ENCODE data around the gene CRTC1.
A peak's percentile ranks its signal among the peaks of the same experiment; 100 is the strongest.

Gene CRTC1

GRCh38 chr19:18651733-18652132 is 31.7 kb upstream of the CRTC1 start:
- DNase-seq = no peak

DNA sequence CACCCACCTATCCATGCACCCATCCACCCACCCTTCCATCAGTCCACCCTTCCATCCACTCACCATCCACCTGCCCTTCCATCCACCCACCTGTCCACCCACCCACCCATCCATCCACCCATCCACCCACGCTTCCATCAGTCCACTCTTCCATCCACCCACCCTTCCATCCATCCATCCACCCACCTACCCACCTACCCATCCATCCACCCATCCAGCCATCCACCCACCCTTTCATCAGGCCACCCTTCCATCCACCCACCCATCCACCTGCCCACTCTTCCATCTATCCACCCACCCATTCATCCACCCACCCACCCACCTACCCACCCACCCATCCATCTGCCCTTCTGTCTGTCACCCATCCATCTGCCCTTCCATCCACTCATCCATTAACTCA is 29.6 kb upstream of the CRTC1 start:
- no peak for DNase-seq

GRCh38 chr19:18654469-18654868 is 29.0 kb upstream of the CRTC1 start:
- DNase-seq = no peak

GRCh38 chr19:18655173-18655844 is 28.2 kb upstream of the CRTC1 start:
- no peak for DNase-seq

GRCh38 chr19:18656337-18657086 is 27.0 kb upstream of the CRTC1 start:
- DNase-seq = no peak

DNA sequence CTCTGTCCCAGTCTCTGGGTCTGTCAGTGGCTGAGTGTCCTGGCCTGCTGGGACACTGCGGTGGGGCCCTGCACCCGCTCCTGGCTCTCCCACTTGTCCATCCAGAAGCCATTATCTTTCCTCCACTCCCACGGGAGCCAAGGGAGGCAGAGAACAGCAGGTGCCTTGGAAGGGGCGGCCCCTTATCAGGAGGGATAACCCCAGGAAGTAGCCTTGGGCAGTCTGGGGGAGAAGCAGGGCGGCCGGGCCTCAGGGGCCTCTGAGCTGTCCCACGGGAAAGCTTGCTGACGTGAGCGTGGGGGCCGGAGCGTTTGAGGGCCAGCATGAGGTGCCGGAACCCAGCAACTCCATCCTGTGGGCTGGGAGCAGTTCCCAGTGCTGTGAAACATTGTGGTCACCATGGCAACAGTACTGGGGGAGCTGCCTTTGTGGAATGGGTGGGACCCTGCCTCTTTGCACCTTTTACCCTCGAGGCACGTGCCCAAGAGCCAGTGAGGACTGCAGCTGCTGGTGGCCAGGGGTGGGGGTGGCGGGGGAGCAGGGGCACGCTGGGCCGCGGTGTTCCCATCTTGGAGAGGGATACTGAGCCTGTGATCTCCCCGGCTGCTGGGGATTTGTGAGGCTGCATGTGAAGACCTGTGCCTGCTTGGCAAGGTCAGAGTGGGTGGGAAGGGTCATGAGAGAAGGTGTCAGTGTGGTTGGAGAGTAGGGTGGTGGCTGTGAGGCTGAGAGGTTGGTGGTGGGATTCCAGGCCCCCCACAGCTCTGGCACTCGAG is 25.7 kb upstream of the CRTC1 start:
- peak; percentile 31 for DNase-seq

DNA sequence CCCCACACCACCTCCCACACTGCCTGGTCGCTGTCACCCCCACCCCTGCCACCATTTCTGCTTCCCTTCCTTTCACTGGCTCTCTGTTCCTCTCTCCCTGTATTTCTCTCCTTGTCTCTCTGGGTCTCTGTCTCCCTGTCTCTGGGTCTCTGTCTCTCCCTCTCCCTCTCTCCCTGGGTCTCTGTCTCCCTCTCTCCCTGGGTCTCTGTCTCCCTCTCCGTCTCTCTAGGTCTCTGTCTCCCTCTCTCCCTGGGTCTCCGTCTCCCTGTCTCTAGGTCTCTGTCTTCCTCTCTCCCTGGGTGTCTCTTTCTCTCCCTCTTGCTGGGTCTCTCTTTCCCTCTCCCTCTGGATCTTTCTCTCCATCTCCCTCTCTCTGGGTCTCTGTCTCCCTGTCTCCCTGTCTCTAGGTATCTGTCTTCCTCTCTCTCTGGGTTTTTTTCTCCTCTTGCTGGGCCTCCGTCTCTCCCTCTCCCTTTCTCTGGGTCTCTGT is 25.1 kb upstream of the CRTC1 start:
- DNase-seq = no peak

DNA sequence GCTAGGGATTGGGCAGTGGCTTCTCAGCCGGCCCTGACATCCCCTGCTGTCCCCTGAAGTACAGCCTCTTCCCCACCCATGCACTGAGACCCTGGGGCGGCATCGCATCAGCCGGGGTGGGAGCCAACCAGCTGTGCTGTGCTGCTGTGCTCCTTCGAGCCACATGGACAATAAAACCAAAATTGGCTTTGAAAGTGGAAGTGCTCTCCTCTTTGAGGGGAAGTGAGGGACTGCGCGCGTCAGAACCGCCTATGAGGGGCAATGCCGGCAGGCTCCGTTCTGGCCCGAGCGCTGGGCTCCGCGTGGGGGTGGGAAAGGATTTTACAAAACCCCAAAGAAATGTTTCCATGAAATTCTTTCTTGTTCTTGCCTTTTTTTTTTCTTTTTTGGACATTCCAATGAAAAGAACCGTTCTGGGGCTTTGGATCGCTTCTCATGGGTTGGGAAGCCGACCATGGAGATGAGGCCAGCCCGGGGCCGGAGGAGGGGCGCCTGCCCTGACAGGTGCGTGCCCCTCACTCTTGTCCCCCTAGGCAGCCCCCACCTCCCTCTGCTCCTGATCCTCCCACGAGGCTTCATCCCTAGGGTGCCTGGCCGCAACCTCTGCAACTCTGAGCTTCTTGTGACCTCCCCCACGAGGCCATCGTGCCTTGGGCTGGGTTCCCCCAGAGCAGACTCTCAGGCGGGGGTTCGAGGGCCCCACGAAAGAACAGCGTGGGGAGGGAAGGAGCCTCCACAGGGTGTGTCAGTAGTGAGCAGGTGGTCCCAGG is 24.0 kb upstream of the CRTC1 start:
- DNase-seq = no peak

- DNase-seq = no peak
Observed at GRCh38 chr19:18660051-18660910, 23.2 kb upstream of the CRTC1 start.

GRCh38 chr19:18660939-18661670 is 22.4 kb upstream of the CRTC1 start:
- DNase-seq = no peak

DNA sequence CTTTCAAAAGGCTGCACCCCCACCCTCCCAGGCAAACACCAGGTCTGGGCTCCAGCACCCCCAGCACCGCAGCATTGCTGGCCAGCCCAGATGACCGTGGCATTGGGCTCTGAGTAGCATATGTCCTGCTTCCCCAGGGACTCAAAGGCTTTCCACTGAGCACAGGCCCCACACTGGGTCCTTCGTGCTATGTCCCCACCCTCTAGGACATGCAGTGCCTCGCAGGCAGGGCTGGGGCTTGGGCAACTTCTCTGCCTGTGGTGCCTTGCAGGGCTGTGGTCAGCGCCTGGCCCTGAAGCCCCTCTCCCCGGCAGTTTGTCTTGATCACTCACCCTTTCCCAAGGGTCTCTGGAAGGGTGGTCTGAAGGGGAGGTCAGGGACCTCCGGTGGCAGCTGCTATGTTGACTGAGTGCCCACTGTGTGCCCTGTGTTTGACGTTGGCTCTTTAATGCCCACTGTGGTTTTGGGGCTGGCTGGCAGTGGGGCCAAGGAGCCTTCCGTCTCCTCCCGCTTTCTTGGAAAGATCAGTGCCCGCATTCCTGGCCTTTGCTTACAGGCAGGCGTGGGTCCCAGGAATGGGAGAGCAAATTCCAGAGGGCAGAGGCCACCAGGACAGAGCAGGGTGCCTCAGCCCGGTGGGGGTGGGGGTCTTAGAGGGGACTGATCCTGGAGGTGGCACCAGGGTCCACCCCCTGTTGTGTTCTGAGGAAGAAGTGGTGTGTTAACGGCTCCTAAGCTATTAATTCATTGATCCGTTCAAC is 20.3 kb upstream of the CRTC1 start:
- no peak for DNase-seq

- no peak for DNase-seq
Observed at GRCh38 chr19:18663940-18664530, 19.4 kb upstream of the CRTC1 start.

GRCh38 chr19:18665771-18666202 is 17.7 kb upstream of the CRTC1 start:
- no peak for DNase-seq

- DNase-seq = no peak
Observed at GRCh38 chr19:18666317-18666716, 17.2 kb upstream of the CRTC1 start.

GRCh38 chr19:18666784-18667183 is 16.7 kb upstream of the CRTC1 start:
- no peak for DNase-seq

DNA sequence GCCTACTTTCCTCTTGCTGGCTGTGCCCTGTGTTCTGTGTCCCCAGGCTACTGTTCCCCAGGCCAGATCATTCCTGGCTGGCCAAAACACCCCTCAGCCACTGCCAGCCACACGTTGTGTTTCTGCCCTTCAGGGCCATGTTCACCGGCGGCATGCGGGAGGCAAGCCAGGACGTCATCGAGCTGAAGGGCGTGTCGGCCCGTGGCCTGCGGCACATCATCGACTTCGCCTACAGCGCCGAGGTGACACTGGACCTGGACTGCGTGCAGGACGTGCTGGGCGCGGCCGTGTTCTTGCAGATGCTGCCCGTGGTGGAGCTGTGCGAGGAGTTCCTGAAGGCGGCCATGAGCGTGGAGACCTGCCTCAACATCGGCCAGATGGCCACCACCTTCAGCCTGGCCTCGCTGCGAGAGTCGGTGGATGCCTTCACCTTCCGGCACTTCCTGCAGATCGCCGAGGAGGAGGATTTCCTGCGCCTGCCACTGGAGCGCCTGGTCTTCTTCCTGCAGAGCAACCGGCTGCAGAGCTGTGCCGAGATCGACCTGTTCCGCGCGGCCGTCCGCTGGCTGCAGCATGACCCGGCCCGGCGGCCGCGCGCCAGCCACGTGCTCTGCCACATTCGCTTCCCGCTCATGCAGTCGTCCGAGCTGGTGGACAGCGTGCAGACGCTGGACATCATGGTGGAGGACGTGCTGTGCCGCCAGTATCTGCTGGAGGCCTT is 15.8 kb upstream of the CRTC1 start:
- no peak for DNase-seq

- DNase-seq = no peak
Observed at GRCh38 chr19:18668252-18668631, 15.2 kb upstream of the CRTC1 start.

DNA sequence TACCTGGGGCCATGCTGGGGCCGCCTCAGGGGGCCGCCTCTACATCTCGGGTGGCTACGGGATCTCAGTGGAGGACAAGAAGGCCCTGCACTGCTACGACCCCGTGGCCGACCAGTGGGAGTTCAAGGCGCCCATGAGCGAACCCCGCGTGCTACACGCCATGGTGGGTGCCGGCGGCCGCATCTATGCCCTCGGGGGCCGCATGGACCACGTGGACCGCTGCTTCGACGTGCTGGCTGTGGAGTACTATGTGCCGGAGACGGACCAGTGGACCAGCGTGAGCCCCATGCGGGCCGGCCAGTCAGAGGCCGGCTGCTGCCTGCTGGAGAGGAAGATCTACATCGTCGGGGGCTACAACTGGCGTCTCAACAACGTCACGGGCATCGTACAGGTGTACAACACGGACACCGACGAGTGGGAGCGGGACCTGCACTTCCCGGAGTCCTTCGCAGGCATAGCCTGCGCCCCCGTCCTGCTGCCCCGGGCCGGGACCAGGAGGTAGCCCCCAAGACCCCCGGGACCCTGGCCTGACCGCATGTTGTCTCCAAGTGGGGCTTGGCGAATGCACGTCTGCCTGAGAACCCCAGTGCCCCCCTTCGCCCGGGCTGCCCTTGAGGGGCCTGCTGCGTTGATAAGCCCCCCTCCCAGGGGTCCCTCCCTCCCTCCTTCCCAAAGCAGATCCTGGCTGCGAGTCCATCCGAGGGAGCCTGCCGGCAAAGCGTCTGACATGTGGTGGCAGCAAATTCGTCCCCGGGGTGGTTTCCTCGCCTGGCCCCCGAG is 14.5 kb upstream of the CRTC1 start:
- DNase-seq = no peak

- no peak for DNase-seq
Observed at GRCh38 chr19:18669524-18669817, 14.0 kb upstream of the CRTC1 start.

Measured in DMS53 (cell line).